ENCODE results near the gene TXNRD2.

- no peak for TF ChIP-seq CTCF (IDR thresholded peaks at IDR 0.05)
- TF ChIP-seq POLR2A (IDR thresholded peaks at IDR 0.05): no peak
Observed at GRCh38 chr22:19931514-19931913, 10.1 kb downstream of the TXNRD2 start.

All from thyroid gland (tissue), 4 donors.